ENCODE data around the gene OR4F15.
"Not testable (repeated sequence)": the region's sequence is repeated elsewhere in the genome, so short reads cannot be mapped to it uniquely, and the experiment has no call there.

OR4F15 gene, protein sequence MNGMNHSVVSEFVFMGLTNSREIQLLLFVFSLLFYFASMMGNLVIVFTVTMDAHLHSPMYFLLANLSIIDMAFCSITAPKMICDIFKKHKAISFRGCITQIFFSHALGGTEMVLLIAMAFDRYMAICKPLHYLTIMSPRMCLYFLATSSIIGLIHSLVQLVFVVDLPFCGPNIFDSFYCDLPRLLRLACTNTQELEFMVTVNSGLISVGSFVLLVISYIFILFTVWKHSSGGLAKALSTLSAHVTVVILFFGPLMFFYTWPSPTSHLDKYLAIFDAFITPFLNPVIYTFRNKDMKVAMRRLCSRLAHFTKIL

DNA sequence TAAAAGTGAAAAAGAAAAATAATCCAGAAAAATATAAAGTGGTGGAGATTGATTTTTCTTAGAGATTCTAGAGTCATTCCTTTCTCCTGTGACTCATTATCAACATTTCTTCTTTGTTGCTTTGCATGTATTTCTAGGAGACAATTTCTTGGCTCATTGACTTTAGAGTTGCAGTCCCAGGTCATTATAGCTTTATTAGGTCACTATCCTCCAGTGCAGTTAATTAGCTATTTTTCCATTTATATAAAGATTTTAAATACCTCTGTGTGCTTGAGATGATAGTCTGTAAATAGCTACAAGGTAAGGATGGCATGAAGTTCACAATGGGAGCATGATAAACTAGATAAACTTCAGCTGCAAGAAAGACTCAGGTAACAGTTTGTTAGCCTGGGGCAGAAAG, at the start of gene OR4F15:
Gene OR4F15, plus strand, starts transcription at position 301 of the 400 bp plus-strand sequence. CDS start 5,985 bp downstream, outside the sequence.
- no peak for DNase-seq (ENCODE audit: low read depth)

DNA sequence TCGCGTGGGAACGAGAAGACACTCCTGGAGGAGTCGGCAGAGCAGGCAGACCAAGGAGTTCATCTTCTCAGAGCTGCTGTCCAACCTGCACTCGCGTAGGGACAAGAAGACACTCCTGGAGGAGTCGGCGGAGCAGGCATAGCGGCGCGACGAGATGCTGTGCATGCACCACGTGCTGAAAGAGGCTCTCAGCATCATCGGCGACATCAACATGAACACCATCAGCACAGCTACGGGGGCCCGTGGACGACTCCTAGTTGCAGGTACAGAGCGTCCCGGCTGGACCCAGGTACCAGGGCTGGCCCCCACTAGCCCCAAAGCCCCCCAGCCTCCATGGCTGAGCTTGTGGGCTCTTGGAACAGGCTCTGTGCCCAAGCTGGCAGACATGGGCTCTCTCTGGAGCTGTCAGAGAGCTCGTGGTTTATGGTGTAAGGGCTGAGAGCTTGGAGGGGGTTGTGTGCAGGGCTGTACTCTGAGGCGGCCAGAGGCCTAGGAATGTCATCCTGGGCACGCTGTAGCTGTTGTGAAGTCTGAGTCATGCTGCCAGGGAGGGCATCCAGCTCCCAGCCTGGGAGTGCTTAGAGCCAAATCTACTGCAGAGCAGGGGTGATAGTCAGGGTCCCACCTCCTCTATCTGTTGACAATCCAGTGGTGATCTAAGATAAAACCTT, 47.2 kb upstream of the OR4F15 start:
- not testable (repeated sequence) for DNase-seq (ENCODE audit: low read depth)

DNA sequence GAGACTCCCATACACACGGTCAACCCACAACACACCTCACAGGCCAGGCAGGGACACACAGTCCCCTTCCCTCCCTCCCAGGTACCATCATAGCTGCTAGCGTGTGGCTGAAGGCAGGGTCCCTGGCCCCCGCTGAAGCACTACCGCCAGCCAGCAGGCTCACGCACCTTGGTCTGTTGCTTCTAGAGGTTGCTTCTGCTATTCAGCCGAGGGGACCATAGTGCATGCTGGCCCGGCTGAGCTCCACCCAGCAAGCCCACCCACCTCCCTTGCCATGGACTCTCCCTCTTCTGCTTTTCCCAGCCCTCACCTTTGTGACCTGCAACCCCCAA, 46.7 kb upstream of the OR4F15 start:
- not testable (repeated sequence) for DNase-seq (ENCODE audit: low read depth)

DNA sequence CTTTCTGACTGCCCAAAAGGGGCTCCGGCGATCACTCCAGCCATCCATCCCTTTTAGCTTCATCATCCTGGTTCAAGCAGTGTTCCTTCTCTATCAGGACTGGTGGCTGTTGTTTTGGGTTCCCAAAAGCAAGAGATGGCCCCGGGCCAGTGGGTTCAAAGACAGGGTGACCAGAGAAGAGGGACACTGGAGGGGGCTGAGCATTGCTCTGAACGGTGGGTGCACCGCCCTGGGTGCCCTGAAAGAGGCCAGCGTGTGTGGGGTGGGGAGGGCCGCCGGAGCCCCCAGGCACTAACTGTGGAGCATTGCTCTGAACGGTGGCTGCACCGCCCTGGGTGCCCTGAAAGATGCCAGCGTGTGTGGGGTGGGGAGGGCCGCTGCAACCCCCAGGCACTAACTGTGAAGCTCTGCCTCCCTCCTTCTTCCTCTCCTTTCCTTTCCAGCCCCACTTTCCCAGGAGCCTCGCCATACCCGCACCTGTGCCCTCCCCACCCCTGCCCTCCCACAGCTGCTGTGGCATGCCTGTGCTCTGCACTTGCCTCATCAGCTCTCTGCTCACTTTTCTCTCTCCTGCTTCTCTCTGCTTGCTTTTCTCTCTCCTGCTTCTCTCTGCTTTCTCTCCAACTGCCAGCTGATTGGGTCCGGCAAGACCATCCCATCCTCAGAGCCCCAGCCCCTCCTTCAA, 46.1 kb upstream of the OR4F15 start:
- no peak for DNase-seq (ENCODE audit: low read depth)

DNA sequence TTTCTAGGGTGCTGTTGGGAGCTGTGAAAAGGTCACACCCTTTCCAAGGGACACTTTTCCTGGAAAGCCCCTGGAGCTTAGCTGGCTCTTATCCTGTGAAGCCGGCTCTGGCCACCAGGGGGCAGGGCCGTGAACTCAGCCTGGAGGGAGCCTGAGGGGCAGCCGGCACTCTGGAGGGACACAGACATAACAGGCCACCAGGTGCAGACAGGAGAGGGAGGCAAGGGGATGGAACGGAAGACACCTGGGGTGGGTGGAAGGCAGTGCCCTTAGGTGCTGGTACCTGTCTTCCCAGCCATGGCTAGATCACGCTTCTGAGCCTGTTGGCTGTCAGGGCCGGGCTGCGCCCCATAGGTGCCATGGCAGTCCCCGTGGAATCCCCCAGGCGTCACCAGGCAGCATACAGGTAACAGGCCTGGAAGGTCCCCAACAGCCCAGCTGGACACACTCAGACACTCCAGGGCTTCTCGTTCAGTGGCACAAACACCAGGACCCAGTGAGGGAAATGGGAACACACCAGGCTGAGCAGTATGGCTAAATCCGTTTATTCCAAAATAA, 44.8 kb upstream of the OR4F15 start:
- not testable (repeated sequence) for DNase-seq (ENCODE audit: low read depth)

DNA sequence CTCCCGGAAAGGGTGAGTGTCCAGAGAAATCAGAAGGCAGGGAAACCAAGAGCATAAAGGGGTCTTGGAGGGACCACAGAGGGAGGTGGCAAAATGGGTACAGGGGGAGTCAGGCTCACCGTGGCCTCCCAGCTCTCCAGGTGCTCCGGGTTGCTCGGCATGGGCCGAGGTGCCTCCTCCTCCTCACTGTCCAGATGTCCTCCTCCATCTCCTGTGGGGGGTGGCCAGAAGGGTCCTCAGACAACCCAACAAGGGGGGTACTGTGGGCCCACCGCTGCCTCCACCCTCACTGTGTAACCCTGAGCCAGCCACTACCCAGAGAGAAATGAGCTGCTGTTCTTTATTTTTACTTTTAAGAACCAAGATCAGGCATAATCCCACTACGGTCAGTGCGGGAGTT, 39.1 kb upstream of the OR4F15 start:
- no peak for DNase-seq (ENCODE audit: low read depth)

DNA sequence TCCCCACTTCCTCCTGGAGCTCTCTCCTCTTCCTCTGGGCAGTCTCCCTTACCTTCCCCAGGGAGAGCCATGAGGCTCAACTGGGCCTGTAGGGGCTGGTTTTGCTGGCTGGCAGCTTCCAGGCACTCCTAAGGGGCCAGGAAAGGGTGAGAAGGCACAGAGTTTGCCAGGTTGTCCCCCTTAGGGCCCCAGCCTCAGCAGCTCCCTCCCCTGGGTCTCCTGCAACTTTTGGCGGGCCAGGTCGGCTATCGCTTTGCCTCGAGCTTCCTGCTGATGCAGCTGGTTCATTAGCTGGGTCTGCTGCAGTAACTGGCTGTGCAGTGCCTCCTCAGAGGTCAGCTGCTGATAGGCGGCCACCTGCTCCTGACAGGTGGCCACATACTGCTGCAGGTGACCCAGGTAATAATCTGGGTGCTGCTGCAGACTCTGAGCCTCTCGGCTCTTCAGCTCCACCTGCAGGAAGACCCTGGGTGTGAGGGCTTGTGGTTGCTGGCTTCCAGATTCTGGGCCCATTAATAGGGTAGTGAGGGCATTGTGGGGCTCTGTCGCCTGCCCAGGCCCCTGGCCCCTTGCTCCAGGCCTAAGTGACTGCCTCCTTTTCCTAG, 38.4 kb upstream of the OR4F15 start:
- DNase-seq (ENCODE audit: low read depth) = no peak

DNA sequence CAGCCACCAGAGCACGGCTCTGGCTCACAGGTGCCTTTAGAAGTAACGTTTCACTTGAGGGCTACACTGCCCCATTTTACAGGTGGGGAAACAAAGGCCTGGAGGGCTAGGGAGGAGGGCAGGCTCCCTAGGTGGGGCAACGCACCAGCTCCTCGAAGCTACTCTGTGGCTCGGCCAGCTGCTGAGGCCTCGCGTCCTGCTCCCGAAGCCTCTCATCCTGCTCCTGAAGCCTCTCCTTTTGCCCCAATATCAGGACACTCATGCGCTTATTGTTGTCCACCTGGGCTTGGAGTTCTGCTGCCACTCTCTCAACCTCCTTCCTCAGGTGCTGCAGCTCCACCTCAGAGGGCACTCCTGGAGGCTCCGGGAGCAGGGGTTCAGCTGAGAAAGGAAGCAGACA, 36.9 kb upstream of the OR4F15 start:
- no peak for DNase-seq (ENCODE audit: low read depth)

DNA sequence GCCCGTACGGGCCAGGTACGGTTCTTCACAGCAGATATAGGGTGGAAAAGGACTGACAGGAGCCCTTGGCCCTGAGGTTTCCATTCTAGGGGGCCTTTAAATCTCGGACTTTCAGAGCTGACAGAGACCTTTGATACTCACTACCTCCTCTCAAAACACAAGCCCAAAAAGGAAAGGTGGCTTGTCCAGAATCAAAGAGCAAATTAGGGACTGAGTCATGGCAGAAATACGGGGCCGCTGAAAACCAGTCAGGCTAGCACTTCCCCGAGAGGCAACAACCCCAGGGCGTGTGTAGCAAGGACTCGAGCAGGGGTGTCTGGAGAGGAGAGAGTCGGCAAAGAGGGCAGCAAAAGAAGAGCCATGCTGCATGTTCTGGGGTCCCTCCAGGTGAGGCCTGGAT, 33.4 kb upstream of the OR4F15 start:
- not testable (repeated sequence) for DNase-seq (ENCODE audit: low read depth)

DNA sequence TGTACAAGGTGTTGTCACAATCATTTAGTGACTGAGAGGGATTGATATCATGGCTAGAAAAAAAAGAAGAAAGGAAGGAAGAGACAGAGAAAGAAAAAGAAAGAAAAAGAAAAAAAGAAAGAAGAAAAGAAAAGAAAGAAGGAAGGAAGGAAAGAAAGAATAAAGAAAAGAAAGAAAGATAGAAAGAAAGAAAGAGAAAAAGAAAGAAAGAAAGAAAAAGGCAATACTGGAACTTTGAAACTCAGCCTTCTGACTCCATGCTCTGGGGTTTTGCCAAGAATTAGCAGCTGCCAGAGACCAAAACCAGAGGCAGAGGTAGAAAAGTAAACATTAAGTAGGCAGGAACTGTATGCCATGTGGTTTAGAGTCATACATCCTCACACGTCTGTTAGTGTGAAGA, 31.8 kb upstream of the OR4F15 start:
- DNase-seq (ENCODE audit: low read depth) = not testable (repeated sequence)

DNA sequence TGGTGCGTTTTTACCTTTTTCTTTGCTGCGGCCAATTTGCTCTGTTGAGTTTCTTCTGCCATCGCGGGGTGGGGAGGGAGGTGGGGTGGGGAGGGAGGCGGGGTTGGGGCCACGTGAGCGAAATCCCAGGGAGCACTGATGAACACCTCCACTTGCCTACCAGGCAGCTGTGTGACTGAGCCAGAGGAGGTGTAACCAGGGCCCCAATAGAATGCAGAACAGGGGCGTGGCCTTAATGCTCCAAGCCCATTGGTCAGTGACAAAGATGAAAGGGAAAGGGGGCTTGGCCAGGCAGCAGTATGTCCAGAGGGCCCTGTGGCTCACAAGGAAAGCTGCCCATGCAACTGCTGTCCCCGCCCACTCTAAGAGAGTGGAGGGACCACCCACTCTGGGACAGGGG, 30.1 kb upstream of the OR4F15 start:
- no peak for DNase-seq (ENCODE audit: low read depth)

DNA sequence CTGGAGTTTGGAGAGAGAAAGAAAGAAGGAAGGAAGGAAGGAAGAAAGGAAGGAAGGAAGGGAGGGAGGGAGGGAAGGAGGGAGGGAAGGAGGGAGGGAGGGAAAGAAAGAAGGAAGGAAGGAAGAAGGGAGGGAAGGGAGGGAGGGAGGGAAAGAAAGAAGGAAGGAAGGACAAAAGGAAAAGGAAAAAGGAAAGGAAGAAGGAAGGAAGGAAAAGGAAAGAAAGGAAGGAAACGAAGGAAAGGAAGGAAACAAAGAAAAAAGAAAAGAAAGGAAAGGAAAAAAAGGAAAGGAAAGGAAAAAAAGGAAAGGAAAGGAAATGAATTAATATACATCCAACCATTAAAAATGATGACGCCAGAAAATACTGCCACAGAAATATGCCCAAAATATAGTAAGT, 27.4 kb upstream of the OR4F15 start:
- no peak for DNase-seq (ENCODE audit: low read depth)

DNA sequence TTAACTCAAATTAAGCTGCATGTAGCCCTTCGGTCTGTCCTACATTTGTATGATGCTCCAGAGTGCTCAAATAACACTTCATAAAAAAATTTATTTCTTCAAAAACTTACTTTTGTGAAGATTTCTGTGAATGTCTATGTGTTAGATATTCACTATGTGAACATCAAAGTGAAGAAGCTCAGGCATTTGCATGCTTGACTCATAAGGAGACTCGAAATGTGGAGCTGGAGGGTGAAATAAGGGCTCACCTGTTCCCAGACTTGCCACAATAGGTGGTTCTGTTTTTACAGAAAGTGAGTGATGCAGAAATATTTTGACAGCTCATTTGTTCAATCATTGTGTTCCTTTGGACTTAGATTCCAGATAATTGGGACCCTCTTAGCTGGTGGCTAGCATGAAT, 25.6 kb upstream of the OR4F15 start:
- not testable (repeated sequence) for DNase-seq (ENCODE audit: low read depth)

DNA sequence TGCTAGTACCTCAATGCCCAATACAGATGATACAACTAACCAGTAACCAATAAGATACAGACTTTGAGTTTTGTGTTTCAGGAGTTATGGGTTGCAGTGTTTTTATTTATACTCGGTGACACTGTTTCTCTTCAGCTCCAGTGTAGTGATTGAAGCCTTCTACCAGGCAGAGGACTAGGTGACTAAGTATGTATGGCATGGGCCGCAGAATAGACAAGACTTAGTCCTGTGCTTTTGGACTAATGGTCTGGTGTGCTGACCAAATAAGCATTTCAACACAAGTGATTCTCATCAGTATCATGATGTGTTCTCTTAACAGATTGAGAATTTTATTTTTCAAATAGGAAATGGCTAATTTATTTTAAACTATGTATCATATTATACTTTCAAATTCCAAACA, 24.0 kb upstream of the OR4F15 start:
- DNase-seq (ENCODE audit: low read depth) = not testable (repeated sequence)

DNA sequence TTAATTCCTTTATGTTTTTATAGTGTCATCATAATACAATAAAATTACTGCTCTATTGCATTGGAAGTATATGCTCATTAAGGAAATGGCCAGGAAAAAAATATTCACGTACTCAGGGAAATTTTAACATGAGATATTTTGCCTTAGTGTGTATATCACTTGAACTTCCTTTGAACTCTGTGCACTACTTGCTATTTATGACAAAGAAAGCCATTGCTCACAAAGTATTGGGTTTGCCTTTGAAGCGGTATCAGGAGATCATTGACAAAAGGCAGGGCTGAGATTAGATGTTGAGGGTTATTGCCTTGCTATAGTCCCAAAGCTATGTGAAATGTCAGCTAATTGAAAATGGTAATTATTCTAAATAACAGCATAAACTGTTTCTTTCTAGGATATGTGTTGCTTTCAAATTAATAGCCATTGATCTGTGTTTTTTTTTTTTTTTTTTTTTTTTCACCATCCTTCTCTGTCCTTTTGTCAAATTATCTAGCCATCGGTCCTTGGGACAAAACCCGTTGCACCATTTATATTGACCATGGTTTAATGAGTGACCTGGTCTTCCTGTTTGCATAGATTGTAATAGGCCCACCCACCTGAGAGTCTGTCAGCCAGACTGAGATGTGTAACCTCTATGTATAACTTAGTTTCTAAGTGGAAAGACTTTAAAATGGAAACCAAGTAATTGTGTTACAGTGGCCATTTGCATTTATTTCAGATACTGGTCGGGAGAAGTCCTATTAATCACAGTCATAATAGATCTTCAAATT, 23.3 kb upstream of the OR4F15 start:
- not testable (repeated sequence) for DNase-seq (ENCODE audit: low read depth)

DNA sequence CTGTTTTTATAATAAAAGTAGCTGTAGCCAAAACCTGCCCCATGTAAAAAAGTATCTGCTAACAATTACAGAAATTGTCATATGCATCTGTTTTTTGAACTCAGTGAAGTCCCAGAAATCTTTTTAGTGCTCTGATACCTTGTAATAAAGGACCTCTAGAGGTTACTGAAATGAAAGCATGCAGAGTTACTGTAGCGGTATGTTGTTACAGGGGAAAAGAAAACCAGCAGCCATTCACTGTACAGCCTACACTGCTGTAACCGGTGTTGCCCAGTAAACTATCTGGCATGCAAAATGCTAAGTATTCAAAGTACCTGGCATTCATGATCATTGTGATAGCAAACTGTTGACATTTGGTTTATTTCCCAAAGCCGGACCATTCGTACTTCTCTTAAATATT, 21.3 kb upstream of the OR4F15 start:
- DNase-seq (ENCODE audit: low read depth) = not testable (repeated sequence)

DNA sequence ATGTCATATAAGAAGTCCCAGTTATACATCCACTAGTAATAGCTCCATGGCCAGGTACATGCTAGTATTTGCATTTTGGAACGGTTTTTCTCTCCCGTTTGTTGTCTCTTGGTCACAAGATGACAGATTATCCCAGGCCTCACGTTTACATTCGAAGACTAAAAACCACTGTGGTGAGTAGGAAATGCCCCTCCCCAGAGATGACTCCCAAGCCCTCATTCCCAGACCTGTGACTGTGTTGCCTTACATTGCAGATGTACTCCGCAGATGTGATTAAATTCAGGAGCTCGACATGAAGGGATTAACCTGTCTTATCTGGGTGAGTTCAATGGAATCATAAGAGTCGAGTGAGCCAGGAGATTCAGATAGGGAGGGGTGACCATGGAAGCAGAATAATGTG, 18.0 kb upstream of the OR4F15 start:
- DNase-seq (ENCODE audit: low read depth) = not testable (repeated sequence)

DNA sequence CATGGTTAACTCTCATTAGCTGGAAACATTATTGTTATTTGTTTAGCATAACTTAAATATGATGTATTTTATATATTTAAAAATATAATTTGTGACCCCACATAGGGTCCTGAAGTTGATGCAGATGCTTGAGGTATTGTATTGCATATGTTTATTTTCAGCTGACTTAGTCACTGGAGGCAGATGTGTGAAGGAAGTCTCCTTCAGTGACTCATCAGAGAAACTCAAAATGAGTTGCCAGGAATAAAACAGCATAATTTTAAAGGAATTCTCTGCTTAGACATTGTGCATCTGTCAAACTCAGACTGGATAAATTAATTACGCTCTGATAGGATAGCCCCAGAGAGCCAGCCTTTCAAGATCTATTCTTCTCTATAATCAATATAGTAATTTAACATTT, 16.5 kb upstream of the OR4F15 start:
- DNase-seq (ENCODE audit: low read depth) = no peak

DNA sequence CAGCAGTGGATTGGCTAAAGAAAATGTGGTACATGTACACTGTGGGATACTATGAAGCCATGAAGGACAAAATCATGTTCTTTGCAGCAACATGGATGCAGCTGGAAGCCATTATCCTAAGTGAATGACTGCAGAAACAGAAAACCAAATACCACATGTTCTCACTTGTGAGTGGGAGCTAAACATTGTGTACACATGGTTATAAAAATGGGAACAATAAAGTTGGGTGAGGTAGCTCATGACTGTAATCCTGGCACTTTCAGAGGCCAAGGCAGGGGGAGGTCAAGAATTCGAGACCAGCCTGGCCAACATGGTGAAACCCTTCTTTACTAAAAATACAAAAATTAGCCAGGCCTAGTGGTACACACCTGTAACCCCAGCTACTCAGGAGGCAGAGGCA, 12.3 kb upstream of the OR4F15 start:
- no peak for DNase-seq (ENCODE audit: low read depth)

DNA sequence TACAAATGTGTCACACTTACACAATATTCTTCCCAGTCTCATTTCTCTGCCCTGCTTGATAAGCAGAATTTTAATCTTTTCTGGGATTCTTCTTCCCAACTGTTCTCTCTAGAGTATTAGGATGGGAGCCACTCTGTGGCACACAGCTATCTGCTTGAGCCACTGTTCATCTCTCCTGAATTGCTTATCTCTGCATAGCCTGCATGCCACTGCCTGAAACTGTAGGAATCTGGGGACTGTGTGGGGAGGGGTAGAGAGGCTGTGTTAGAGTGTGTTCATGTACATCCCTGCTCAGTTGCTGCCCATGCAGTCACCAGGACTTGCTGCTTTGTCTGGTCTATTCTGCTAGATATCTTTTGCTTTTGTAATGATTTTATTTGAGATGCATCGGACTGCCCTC, 11.0 kb upstream of the OR4F15 start:
- DNase-seq (ENCODE audit: low read depth) = no peak

DNA sequence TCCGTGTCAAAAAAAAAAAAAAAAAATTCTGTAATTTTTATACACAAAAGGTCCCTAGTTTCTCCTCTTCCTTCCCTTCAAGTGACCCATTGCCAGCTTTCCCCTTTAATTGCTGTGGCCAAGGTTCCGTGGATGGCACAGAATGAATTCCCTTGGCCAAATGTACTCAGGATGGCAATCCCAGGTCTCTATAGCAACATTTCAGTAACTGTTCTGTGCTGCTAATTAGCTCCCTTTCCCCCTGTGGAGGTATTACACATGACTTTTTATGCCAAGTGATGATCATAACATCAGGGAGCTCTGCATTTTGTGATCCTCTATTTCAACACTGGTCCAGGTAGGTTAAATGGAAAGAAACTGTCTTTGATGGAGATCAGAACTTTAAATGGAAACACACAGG, 8.8 kb upstream of the OR4F15 start, which contains the start of gene OR4F6:
Gene OR4F6, plus strand, starts transcription at position 301 of the 400 bp plus-strand sequence. CDS start 2,211 bp downstream, outside the sequence.
- DNase-seq (ENCODE audit: low read depth) = no peak

DNA sequence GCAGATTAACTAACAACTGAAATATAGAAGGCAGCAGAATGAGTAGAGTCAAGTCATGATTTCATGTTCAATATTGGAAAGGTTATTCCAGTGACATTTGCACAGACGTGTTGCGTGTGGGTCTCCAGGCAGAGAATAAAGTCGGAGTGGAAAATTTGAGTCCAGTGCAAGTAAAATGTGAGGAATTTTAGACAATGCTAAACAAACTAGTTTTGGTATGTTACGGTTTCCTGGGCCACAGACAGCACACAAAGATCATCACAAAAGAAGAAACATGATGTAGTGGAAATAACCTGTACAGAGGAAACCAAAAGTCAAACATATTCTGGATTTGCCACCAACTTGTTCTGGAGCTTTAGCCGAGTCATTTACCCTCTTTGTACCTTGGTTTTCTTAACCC, 8.3 kb upstream of the OR4F15 start:
- no peak for DNase-seq (ENCODE audit: low read depth)

Measured in stimulated activated CD8-positive, alpha-beta memory T cell treated with anti-CD3 and anti-CD28 coated beads, Interleukin-7, amount 100 ng/mL, for 24 hours (primary cell).